Measurements from ENCODE around the gene CDR2.

Gene CDR2

DNA sequence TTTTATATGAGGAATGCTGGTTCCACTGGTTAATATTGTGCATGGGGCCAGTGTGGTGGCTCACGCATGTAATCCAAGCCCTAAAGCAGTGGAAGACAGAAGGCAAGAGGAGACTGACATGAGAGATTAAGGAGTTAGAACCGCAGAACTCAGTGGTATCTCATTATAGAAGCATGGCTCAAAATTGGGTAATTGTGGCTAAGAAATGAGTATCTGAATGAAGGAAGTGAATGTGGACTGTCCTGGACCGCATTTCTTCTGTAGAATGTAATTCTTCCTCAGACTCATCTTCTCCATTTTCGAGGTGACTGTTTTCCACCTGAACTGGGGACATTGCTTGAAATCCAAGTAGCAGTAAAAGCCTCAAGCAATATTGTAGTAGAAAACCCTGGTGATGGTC is 42.6 kb upstream of the CDR2 start:
- H3K4me3 ChIP-seq (ENCODE audit: low read length), result no peak overlapping the region
- no peaks in the 10 kb centered on the region for H3K27me3 ChIP-seq (replicated peaks; ENCODE audit: insufficient read depth, low read length)
- TF ChIP-seq, protein P1, sequence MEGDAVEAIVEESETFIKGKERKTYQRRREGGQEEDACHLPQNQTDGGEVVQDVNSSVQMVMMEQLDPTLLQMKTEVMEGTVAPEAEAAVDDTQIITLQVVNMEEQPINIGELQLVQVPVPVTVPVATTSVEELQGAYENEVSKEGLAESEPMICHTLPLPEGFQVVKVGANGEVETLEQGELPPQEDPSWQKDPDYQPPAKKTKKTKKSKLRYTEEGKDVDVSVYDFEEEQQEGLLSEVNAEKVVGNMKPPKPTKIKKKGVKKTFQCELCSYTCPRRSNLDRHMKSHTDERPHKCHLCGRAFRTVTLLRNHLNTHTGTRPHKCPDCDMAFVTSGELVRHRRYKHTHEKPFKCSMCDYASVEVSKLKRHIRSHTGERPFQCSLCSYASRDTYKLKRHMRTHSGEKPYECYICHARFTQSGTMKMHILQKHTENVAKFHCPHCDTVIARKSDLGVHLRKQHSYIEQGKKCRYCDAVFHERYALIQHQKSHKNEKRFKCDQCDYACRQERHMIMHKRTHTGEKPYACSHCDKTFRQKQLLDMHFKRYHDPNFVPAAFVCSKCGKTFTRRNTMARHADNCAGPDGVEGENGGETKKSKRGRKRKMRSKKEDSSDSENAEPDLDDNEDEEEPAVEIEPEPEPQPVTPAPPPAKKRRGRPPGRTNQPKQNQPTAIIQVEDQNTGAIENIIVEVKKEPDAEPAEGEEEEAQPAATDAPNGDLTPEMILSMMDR (IDR thresholded peaks at IDR 0.05; ENCODE audit: low read length), result no peak
- TF ChIP-seq EZH2phosphoT487 (IDR thresholded peaks at IDR 0.05; ENCODE audit: low read length) (no peak), EZH2 (optimal IDR thresholded peaks at IDR 0.05; ENCODE audit: low read depth, low read length) (no peak)
- no peaks in the 10 kb centered on the region for H3K36me3 ChIP-seq (replicated peaks; ENCODE audit: insufficient read depth, low read length)
- no peak overlapping the region for H3K9ac ChIP-seq (ENCODE audit: low read length)
- H4K20me1 ChIP-seq (ENCODE audit: insufficient read depth, low read length), result no peaks in the 10 kb centered on the region
- H3F3A ChIP-seq (ENCODE audit: insufficient read depth, low read length), result no peaks in the 10 kb centered on the region
- no peaks in the 10 kb centered on the region for H3K9me3 ChIP-seq (replicated peaks; ENCODE audit: insufficient read depth, low read length)
- no peak overlapping the region for H3K4me2 ChIP-seq (ENCODE audit: low read depth, low read length)
- no peaks in the 10 kb centered on the region for H3K4me1 ChIP-seq (ENCODE audit: low read length)
- no peak for DNase-seq
- H3K9me2 ChIP-seq (replicated peaks; ENCODE audit: insufficient read depth, low read length), result no peaks in the 10 kb centered on the region
- H3K79me2 ChIP-seq (ENCODE audit: low read length), result no peaks in the 10 kb centered on the region
- H2AFZ ChIP-seq (ENCODE audit: low read length), result no peak overlapping the region
- H3K27ac ChIP-seq (ENCODE audit: low read length), result no peak overlapping the region

DNA sequence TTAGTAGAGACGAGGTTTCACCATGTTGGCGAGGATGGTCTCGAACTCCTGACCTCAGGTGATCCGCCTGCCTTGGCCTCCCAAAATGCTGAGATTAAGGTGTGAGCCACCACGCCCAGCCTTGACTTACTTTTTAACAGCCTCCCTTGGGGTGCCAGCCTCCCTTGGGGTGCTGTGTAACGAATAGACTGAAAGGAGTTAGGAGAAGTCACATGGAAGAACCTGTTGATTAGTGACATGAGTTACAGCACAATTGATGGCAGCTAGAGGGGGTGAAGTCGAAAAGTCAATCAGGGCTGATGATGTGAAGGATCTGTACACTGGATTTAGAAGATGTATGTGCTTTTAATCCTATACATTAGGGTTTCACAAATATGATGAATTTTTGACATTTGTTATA is 39.4 kb upstream of the CDR2 start:
- H3K36me3 ChIP-seq (replicated peaks; ENCODE audit: insufficient read depth, low read length), result no peaks in the 10 kb centered on the region
- H4K20me1 ChIP-seq (ENCODE audit: insufficient read depth, low read length), result no peaks in the 10 kb centered on the region
- no peak overlapping the region for H3K4me3 ChIP-seq (ENCODE audit: low read length)
- no peaks in the 10 kb centered on the region for H3K9me2 ChIP-seq (replicated peaks; ENCODE audit: insufficient read depth, low read length)
- no peaks in the 10 kb centered on the region for H3K79me2 ChIP-seq (ENCODE audit: low read length)
- no peaks in the 10 kb centered on the region for H3K9me3 ChIP-seq (replicated peaks; ENCODE audit: insufficient read depth, low read length)
- no peaks in the 10 kb centered on the region for H3K4me1 ChIP-seq (ENCODE audit: low read length)
- DNase-seq, result no peak
- H3K9ac ChIP-seq (ENCODE audit: low read length), result no peak overlapping the region
- H3K4me2 ChIP-seq (ENCODE audit: low read depth, low read length), result no peak overlapping the region
- H3F3A ChIP-seq (ENCODE audit: insufficient read depth, low read length), result no peaks in the 10 kb centered on the region
- no peaks in the 10 kb centered on the region for H3K27me3 ChIP-seq (replicated peaks; ENCODE audit: insufficient read depth, low read length)
- H2AFZ ChIP-seq (ENCODE audit: low read length), result no peak overlapping the region
- TF ChIP-seq EZH2phosphoT487 (IDR thresholded peaks at IDR 0.05; ENCODE audit: low read length) (no peak), EZH2 (optimal IDR thresholded peaks at IDR 0.05; ENCODE audit: low read depth, low read length) (no peak)
- TF ChIP-seq, protein P1 (IDR thresholded peaks at IDR 0.05; ENCODE audit: low read length), result no peak
- H3K27ac ChIP-seq (ENCODE audit: low read length), result no peak overlapping the region

DNA sequence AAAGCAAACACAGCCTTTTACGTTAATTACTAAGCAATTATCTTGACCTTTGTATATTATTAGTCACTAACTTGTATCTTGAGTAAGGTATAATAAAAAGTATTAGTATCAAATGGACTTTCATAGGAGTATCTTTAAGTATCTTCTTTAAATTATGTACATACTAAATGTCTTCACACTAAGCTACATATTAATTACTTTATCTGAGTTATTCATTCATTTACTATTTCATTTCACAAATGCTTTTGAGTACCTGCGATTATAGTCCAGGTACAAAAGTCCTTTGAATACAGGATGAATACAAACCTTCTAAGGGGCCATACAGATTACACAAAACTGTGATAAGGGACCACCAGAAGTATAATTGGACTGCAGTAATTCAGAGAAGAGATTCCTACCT is 33.1 kb upstream of the CDR2 start:
- H3K4me3 ChIP-seq (ENCODE audit: low read length), result no peak overlapping the region
- no peaks in the 10 kb centered on the region for H3K9me3 ChIP-seq (replicated peaks; ENCODE audit: insufficient read depth, low read length)
- H3K36me3 ChIP-seq (replicated peaks; ENCODE audit: insufficient read depth, low read length), result no peaks in the 10 kb centered on the region
- H4K20me1 ChIP-seq (ENCODE audit: insufficient read depth, low read length), result no peaks in the 10 kb centered on the region
- no peak for DNase-seq
- TF ChIP-seq, protein P1 (IDR thresholded peaks at IDR 0.05; ENCODE audit: low read length), result no peak
- TF ChIP-seq EZH2 (optimal IDR thresholded peaks at IDR 0.05; ENCODE audit: low read depth, low read length) (no peak), EZH2phosphoT487 (IDR thresholded peaks at IDR 0.05; ENCODE audit: low read length) (no peak)
- no peaks in the 10 kb centered on the region for H3K4me1 ChIP-seq (ENCODE audit: low read length)
- no peak overlapping the region for H3K27ac ChIP-seq (ENCODE audit: low read length)
- H3K79me2 ChIP-seq (ENCODE audit: low read length), result no peaks in the 10 kb centered on the region
- H3K9me2 ChIP-seq (replicated peaks; ENCODE audit: insufficient read depth, low read length), result no peaks in the 10 kb centered on the region
- H2AFZ ChIP-seq (ENCODE audit: low read length), result no peak overlapping the region
- no peak overlapping the region for H3K4me2 ChIP-seq (ENCODE audit: low read depth, low read length)
- no peak overlapping the region for H3K9ac ChIP-seq (ENCODE audit: low read length)
- no peaks in the 10 kb centered on the region for H3K27me3 ChIP-seq (replicated peaks; ENCODE audit: insufficient read depth, low read length)
- H3F3A ChIP-seq (ENCODE audit: insufficient read depth, low read length), result no peaks in the 10 kb centered on the region

Measured in MM.1S (cell line).